ENCODE data around the gene HECTD2. TPM values are rescaled to one million over a fixed set of nuclear protein-coding genes. Genes with fewer than 3 reads are reported as not detected.
A peak's percentile ranks its signal among the peaks of the same experiment; 100 is the strongest.
"Not testable (repeated sequence)": the region's sequence is repeated elsewhere in the genome, so short reads cannot be mapped to it uniquely, and the experiment has no call there.

HECTD2 gene
- total and polyA plus RNA-seq, 9 of the 15 experiments (the other 6 are each of a cell fraction or from before 2014, with no cell fraction given): 1.3 to 5.9 (median 3.9) TPM

DNA sequence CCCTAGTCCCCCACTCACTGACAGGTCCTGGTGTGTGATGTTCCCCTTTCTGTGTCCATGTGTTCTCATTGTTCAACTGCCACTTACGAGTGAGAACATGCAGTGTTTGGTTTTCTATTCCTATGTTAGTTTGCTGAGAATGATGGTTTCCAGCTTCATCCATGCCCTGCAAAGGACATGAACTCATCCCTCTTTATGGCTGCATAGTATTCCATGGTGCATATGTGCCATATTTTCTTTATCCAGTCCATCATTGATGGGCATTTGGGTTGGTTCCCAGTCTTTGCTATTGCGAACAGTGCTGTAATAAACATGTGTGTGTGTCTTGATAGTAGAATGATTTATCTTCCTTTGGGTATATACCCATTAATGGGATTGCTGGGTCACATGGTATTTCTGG, 28.1 kb downstream of the HECTD2 start:
- H3K9me3 ChIP-seq (replicated peaks; ENCODE audit: control insufficient read depth, insufficient read depth, low read depth, low read length); H3K27me3 ChIP-seq (ENCODE audit: control insufficient read depth in 2 of 2, insufficient read depth in 2 of 2, low read length in 2 of 2); ATAC-seq; H3K4me2 ChIP-seq (ENCODE audit: insufficient read depth, low read length); H3K4me1 ChIP-seq (replicated peaks in 1 of 2; ENCODE audit: control insufficient read depth in 2 of 2, insufficient read depth in 2 of 2, low read length in 2 of 2); H3K27ac ChIP-seq (ENCODE audit: extremely low read depth, low read depth, low read length); H3K9ac ChIP-seq (ENCODE audit: insufficient read depth in 1 of 2, low read depth in 2 of 2, low read length in 2 of 2); H3K4me3 ChIP-seq; H4K20me1 ChIP-seq (replicated peaks; ENCODE audit: control insufficient read depth, insufficient read depth, low read length); in situ Hi-C loops (cut with MboI); BruUV-seq (replicated peaks); intact Hi-C loops (cut with micrococcal nuclease); DNase-seq (ENCODE audit: extremely low read depth in 1 of 4, low spot score in 3 of 4); POLR2A ChIA-PET; H2AFZ ChIP-seq (ENCODE audit: low read depth, low read length); H3K79me2 ChIP-seq (ENCODE audit: control insufficient read depth, insufficient read depth, low read length); FAIRE-seq; CTCF ChIA-PET (ENCODE audit: low intra/inter-chr PET ratio); H3K36me3 ChIP-seq (ENCODE audit: control insufficient read depth, insufficient read depth, low read length); H3K9me1 ChIP-seq (ENCODE audit: control insufficient read depth, insufficient read depth, low read length): not testable (repeated sequence)
- WGBS (ENCODE audit: insufficient coverage, low coverage, missing lambda C conversion rate): 69% methylated on average over 2 of the region's 2 CpGs
- TF ChIP-seq ZNF146 (CRISPR knock-in tag; IDR thresholded peaks at IDR 0.05; ENCODE audit: unreplicated experiment): peak; percentile 68

DNA sequence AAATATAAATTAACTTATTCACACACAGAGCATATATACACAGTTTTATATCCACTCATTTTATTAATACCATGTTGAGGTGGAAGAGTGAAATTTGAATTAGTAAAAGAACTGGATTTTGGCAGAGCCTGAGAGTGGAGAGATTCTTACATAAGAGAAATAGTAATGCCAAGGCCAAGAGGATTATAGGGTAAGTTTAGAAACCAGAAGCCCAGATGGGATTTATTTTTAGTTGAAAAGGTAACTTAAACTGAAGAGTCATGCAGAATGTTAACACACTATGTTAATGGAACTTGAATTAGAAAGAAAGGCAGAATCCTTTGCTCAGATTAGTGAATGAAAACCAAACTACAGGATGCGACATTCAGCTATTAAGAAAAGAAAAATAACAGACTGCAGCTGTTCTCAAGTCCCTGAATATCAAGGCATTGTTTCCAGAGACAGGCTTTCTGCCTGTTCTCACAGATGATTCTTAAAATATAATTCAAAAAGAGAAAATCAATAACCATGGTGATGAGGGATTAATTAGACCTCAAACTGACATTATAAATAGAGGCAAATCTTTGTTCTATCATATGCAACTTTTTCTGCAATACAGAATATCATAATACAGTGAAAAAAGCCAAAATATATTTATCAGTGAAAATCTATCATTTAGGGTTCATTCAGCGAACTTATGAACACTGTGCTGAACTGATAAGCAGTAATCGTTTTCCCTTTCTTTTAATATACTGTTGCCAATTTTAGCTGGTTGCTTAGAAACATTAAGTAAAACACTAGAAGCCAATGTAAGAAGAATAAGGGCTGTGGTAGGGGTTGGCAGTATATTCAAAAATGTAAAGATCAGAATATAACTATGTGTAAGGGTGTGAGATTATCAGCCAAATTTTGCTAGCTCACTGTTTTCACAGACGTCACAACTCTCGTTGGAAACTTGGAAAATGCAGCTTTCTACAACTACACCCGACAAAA, 34.4 kb downstream of the HECTD2 start:
- Histone ChIP-seq H4K20me1 (replicated peaks; ENCODE audit: control insufficient read depth, insufficient read depth, low read length) (no peaks in the 10 kb centered on the region), H3K4me3 (no peak overlapping the region), H3K27ac (ENCODE audit: extremely low read depth, low read depth, low read length) (peak overlapping the region; percentile 52; the same call in 2 of the 3 replicates), H2AFZ (ENCODE audit: low read depth, low read length) (0 out of 2 replicates have a peak overlapping the region, but pooled peaks have one; percentile 45), H3K79me2 (ENCODE audit: control insufficient read depth, insufficient read depth, low read length) (no peaks in the 10 kb centered on the region), H3K27me3 (ENCODE audit: control insufficient read depth in 2 of 2, insufficient read depth in 2 of 2, low read length in 2 of 2) (no peaks in the 10 kb centered on the region), H3K4me2 (ENCODE audit: insufficient read depth, low read length) (no peak overlapping the region; the same call in 1 of the 2 replicates), H3K9me1 (ENCODE audit: control insufficient read depth, insufficient read depth, low read length) (no peaks in the 10 kb centered on the region), H3K36me3 (ENCODE audit: control insufficient read depth, insufficient read depth, low read length) (no peaks in the 10 kb centered on the region; the same call in 2 of the 3 replicates), H3K4me1 (replicated peaks in 1 of 2; ENCODE audit: control insufficient read depth in 2 of 2, insufficient read depth in 2 of 2, low read length in 2 of 2) (peaks cover 0 to 4% of the 10 kb centered on the region in 2 experiments; a peak in 1 of 5 replicates), H3K9ac (ENCODE audit: insufficient read depth in 1 of 2, low read depth in 2 of 2, low read length in 2 of 2) (no peak overlapping the region), H3K9me3 (replicated peaks; ENCODE audit: control insufficient read depth, insufficient read depth, low read depth, low read length) (no peaks in the 10 kb centered on the region)
- in situ Hi-C loops (cut with MboI) (no loop called here), intact Hi-C loops (cut with micrococcal nuclease) (no loop called here)
- POLR2A ChIA-PET: no interaction called here
- FAIRE-seq (no peak), ATAC-seq (no peak), DNase-seq (ENCODE audit: extremely low read depth in 1 of 4, low spot score in 3 of 4) (peak in 1 of 4 experiments; percentile 3)
- 21% methylated on average over 6 of the region's 6 CpGs for WGBS (ENCODE audit: insufficient coverage, low coverage, missing lambda C conversion rate)
- BruUV-seq (replicated peaks): no TSS peak
- TF ChIP-seq FOXJ2 (tag; IDR thresholded peaks at IDR 0.05) (peak; percentile 60; the same call in 1 of the 2 replicates), NFE2 (IDR thresholded peaks at IDR 0.05; ENCODE audit: low read depth) (peak; percentile 20; the same call in 1 of the 2 replicates), RBBP5 (IDR thresholded peaks at IDR 0.05; ENCODE audit: borderline replicate concordance, insufficient read depth, low read length, poor library complexity, severe bottlenecking) (no peak), C11orf30 (IDR thresholded peaks at IDR 0.05; ENCODE audit: low read depth) (peak; percentile 10; the same call in 1 of the 2 replicates), ATF1 (CRISPR knock-in tag; IDR thresholded peaks at IDR 0.05) (no peak), ATF1 (tag; IDR thresholded peaks at IDR 0.05) (peak; percentile 21; the same call in 1 of the 2 replicates)
- TF ChIP-seq, protein P1, sequence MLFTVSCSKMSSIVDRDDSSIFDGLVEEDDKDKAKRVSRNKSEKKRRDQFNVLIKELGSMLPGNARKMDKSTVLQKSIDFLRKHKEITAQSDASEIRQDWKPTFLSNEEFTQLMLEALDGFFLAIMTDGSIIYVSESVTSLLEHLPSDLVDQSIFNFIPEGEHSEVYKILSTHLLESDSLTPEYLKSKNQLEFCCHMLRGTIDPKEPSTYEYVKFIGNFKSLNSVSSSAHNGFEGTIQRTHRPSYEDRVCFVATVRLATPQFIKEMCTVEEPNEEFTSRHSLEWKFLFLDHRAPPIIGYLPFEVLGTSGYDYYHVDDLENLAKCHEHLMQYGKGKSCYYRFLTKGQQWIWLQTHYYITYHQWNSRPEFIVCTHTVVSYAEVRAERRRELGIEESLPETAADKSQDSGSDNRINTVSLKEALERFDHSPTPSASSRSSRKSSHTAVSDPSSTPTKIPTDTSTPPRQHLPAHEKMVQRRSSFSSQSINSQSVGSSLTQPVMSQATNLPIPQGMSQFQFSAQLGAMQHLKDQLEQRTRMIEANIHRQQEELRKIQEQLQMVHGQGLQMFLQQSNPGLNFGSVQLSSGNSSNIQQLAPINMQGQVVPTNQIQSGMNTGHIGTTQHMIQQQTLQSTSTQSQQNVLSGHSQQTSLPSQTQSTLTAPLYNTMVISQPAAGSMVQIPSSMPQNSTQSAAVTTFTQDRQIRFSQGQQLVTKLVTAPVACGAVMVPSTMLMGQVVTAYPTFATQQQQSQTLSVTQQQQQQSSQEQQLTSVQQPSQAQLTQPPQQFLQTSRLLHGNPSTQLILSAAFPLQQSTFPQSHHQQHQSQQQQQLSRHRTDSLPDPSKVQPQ (CRISPR knock-in tag; IDR thresholded peaks at IDR 0.05; ENCODE audit: borderline replicate concordance): no peak
- CTCF ChIA-PET (ENCODE audit: low intra/inter-chr PET ratio): no interaction called here

Data from K562 (cell line).